NCI-H774 (cell line): ENCODE results near the gene SNORC.
"Not testable (repeated sequence)": the region's sequence is repeated elsewhere in the genome, so short reads cannot be mapped to it uniquely, and the experiment has no call there.

Experiments used
- DNase-seq: peaks from one replicate; lab custom pipeline; 2025; lab: John Stamatoyannopoulos, UW

Gene SNORC

GRCh38 chr2:232896720-232897597 lies 26.9 kb downstream of the SNORC start:
- no peak for DNase-seq

GRCh38 chr2:232897598-232898408 lies 27.7 kb downstream of the SNORC start:
- DNase-seq: no peak

- no peak for DNase-seq
Observed at GRCh38 chr2:232898592-232899543, 28.8 kb downstream of the SNORC start.

GRCh38 chr2:232900811-232901735 lies 31.0 kb downstream of the SNORC start:
- no peak for DNase-seq

- DNase-seq: no peak
Observed at GRCh38 chr2:232901736-232902578, 31.9 kb downstream of the SNORC start.

- DNase-seq: no peak
Observed at GRCh38 chr2:232903989-232904388, 33.9 kb downstream of the SNORC start.

GRCh38 chr2:232906867-232907717 lies 37.0 kb downstream of the SNORC start:
- peak; percentile 22 for DNase-seq

- DNase-seq: not testable (repeated sequence)
Observed at GRCh38 chr2:232907718-232908085, 37.6 kb downstream of the SNORC start.

GRCh38 chr2:232908695-232909094 lies 38.6 kb downstream of the SNORC start:
- no peak for DNase-seq

- DNase-seq: no peak
Observed at GRCh38 chr2:232910376-232910775, 40.3 kb downstream of the SNORC start.

GRCh38 chr2:232911712-232912277 lies 41.7 kb downstream of the SNORC start:
- DNase-seq: no peak

GRCh38 chr2:232913903-232914302 lies 43.8 kb downstream of the SNORC start:
- no peak for DNase-seq

GRCh38 chr2:232919141-232919540 lies 49.1 kb downstream of the SNORC start:
- no peak for DNase-seq

GRCh38 chr2:232920055-232920454 lies 50.0 kb downstream of the SNORC start:
- DNase-seq: no peak

GRCh38 chr2:232920760-232921159 lies 50.7 kb downstream of the SNORC start:
- no peak for DNase-seq

- no peak for DNase-seq
Observed at GRCh38 chr2:232924433-232924832, 54.4 kb downstream of the SNORC start.

GRCh38 chr2:232925153-232925820 lies 55.2 kb downstream of the SNORC start:
- DNase-seq: no peak

GRCh38 chr2:232925821-232926156 lies 55.7 kb downstream of the SNORC start:
- no peak for DNase-seq
